ENCODE measurements around the gene PCBP3.
"Not testable (repeated sequence)": the region's sequence is repeated elsewhere in the genome, so short reads cannot be mapped to it uniquely, and the experiment has no call there.

Gene PCBP3

GRCh38 chr21:45828580-45829570 lies 185.3 kb downstream of the PCBP3 start:
- DNase-seq (ENCODE audit: low read depth) = no peak

GRCh38 chr21:45829668-45830067 lies 186.1 kb downstream of the PCBP3 start:
- DNase-seq (ENCODE audit: low read depth) = no peak

GRCh38 chr21:45830221-45830640 lies 186.7 kb downstream of the PCBP3 start:
- no peak for DNase-seq (ENCODE audit: low read depth)

- no peak for DNase-seq (ENCODE audit: low read depth)
Observed at GRCh38 chr21:45830720-45831366, 187.3 kb downstream of the PCBP3 start.

GRCh38 chr21:45831991-45832740 lies 188.6 kb downstream of the PCBP3 start:
- no peak for DNase-seq (ENCODE audit: low read depth)

- DNase-seq (ENCODE audit: low read depth) = not testable (repeated sequence)
Observed at GRCh38 chr21:45832741-45833235, 189.3 kb downstream of the PCBP3 start.

- DNase-seq (ENCODE audit: low read depth) = no peak
Observed at GRCh38 chr21:45833414-45833813, 189.9 kb downstream of the PCBP3 start.

- DNase-seq (ENCODE audit: low read depth) = no peak
Observed at GRCh38 chr21:45834026-45834715, 190.6 kb downstream of the PCBP3 start.

- DNase-seq (ENCODE audit: low read depth) = no peak
Observed at GRCh38 chr21:45834821-45835293, 191.3 kb downstream of the PCBP3 start.

GRCh38 chr21:45835301-45836267 lies 192.1 kb downstream of the PCBP3 start:
- no peak for DNase-seq (ENCODE audit: low read depth)

GRCh38 chr21:45836268-45836655 lies 192.7 kb downstream of the PCBP3 start:
- DNase-seq (ENCODE audit: low read depth) = no peak

- no peak for DNase-seq (ENCODE audit: low read depth)
Observed at GRCh38 chr21:45836694-45837670, 193.5 kb downstream of the PCBP3 start.

GRCh38 chr21:45837936-45838335 lies 194.4 kb downstream of the PCBP3 start:
- no peak for DNase-seq (ENCODE audit: low read depth)

GRCh38 chr21:45838634-45839033 lies 195.1 kb downstream of the PCBP3 start:
- no peak for DNase-seq (ENCODE audit: low read depth)

GRCh38 chr21:45839274-45839673 lies 195.7 kb downstream of the PCBP3 start:
- DNase-seq (ENCODE audit: low read depth) = no peak

- no peak for DNase-seq (ENCODE audit: low read depth)
Observed at GRCh38 chr21:45841033-45841432, 197.5 kb downstream of the PCBP3 start.

GRCh38 chr21:45843426-45843825 lies 199.9 kb downstream of the PCBP3 start:
- no peak for DNase-seq (ENCODE audit: low read depth)

- no peak for DNase-seq (ENCODE audit: low read depth)
Observed at GRCh38 chr21:45844181-45844580, 200.7 kb downstream of the PCBP3 start.
